Lower leg skin (tissue), 4 donors: ENCODE measurements around the gene STAM2. TPM values are rescaled to one million over a fixed set of nuclear protein-coding genes. Genes with fewer than 3 reads are reported as not detected.

Source experiments
- DNase-seq, 2 donors: peaks; one replicate each; pipeline ENCODE4 v3.0.0-alpha.2; 2019; ENCODE audit warnings: low spot score in 2 of 2
- H3K4me3 ChIP-seq: fragments of 200-600 bp; sonication (generic); 2 replicates; pipeline ENCODE4 v1.5.1; 2017; ENCODE audit warnings: mild to moderate bottlenecking, low read depth; ENCODE audit not compliant: poor library complexity, severe bottlenecking
- CTCF ChIP-seq, 3 donors: fragments of 450-650 bp; IDR thresholded peaks; one replicate each; pipeline ENCODE4 v1.5.1; 2016; ENCODE audit warnings: antibody characterized with exemption in 3 of 3, mild to moderate bottlenecking in 3 of 3, moderate library complexity in 2 of 3
- POLR2A ChIP-seq, 2 donors: fragments of 450-650 bp; IDR thresholded peaks; one replicate each; pipeline ENCODE4 v1.6.1; 2016 to 2017; ENCODE audit warnings: antibody characterized with exemption in 2 of 2, mild to moderate bottlenecking in 1 of 2, moderate library complexity in 1 of 2
- WGBS, 2 donors: methylation state at CpG; one replicate each; pipeline ENCODE4 v1.1.5; 2018; 5-methylcytosine and 5-hydroxymethylcytosine counted together
- intact Hi-C: fragments of 100-400 bp; cut with DNase I; formaldehyde crosslinking; loops from one replicate; pipeline ENCODE4 v1.15.0; 2023; ENCODE audit warnings: low total_unique reads
- total RNA-seq, 4 donors: library from RNA; depleted of rRNA; stranded (reverse); fragments of >200 nt; gene quantifications; one replicate each; pipeline ENCODE4 v1.1.0, GENCODE V29; 2016

STAM2 gene
- total RNA-seq, 4 donors from 2014 or later: 13.2 to 29.8 (median 24.4) TPM

- TF ChIP-seq POLR2A (IDR thresholded peaks at IDR 0.05): no peak
- no peak for TF ChIP-seq CTCF (IDR thresholded peaks at IDR 0.05)
- no peak overlapping the region for H3K4me3 ChIP-seq
- WGBS, 2 donors: 59% methylated on average over 6 of the region's 6 CpGs
- intact Hi-C loops: no loop called here
- no peak for DNase-seq
Measured at GRCh38 chr2:152083202-152083875, 92.2 kb downstream of the STAM2 start.

DNA sequence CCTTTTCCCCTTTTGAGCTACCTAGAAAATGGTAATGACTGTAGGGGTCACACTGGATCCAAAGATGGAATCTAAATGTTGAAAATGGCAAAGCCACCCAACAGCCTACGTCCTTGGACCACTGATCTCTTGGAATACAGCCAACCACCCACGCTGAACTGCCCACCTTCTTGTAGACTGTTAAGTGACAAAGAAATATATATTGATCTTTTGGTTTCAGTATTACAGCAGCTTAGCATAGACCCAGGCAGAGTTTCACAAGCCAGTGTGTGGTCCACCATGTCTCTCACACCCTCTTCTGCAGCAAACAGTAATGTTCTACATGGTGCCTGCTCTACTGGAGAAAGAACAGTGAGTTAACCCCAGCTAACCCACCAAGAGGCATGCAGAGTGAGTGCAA, 96.9 kb downstream of the STAM2 start:
- 84 to 89% methylated on average over 2 of the region's 2 CpGs for WGBS, 2 donors
- intact Hi-C loops: no loop called here
- no peak for TF ChIP-seq CTCF (IDR thresholded peaks at IDR 0.05)
- no peak for TF ChIP-seq POLR2A (IDR thresholded peaks at IDR 0.05)

DNA sequence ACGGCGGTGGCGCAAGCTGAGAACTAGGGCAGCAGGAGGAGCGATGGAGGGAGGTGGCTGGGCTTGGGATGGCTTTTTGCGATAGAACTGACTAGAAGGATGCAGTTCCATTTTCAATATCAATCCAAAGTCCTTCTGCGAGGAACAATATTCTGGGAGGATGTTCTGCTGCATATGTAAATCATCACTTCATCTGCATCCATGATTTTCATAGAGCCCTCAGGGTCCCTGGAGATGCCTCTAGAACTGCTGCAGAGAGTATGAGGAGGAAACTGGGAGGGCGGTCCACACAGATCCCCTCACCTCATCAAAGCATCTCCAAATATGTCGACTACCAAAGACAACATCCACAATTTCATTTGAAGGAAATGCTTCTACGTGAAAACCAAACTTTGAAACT, 97.5 kb downstream of the STAM2 start:
- H3K4me3 ChIP-seq: no peak overlapping the region
- TF ChIP-seq CTCF (IDR thresholded peaks at IDR 0.05) (no peak), POLR2A (IDR thresholded peaks at IDR 0.05) (no peak)
- intact Hi-C loops: no loop called here
- 93 to 96% methylated on average over 9 of the region's 9 CpGs for WGBS, 2 donors
- no peak for DNase-seq

More for the DNA sequence above, 96.9 kb downstream of the STAM2 start:
- no peak overlapping the region for H3K4me3 ChIP-seq
- DNase-seq: no peak

DNA sequence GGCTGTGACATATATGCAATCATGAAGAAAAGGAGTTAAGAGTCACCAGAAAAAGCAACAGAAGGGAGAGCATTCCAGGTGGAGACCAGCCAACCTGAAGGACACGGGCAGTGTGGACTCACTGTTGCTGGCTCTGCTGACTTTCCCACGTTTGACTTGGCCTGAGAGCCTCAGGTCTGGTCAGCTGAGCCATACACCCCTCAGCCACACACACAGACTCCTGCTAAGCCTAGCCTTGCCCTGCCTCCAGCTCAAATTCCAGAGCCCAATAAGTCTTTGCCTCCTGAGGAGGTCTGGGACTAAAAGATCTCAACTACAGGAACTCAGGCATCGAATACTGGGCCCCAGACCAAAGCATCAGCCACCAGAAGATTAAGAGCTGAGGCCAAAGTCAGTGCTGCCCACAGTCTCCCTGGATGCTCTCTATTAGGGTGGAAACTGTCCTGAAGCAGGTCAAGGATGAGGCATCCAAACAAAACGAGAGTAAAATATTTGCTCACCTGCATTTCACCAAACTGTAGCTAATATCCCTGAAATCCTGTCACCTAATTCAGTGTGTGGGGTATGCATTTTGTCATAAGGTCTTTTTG, 100.0 kb downstream of the STAM2 start:
- TF ChIP-seq POLR2A (IDR thresholded peaks at IDR 0.05) (no peak), CTCF (IDR thresholded peaks at IDR 0.05) (no peak)
- WGBS, 2 donors: 51 to 62% methylated on average over 4 of the region's 4 CpGs
- no peak for DNase-seq
- intact Hi-C loops: no loop called here
- H3K4me3 ChIP-seq: no peak overlapping the region

GRCh38 chr2:152072011-152072410, 103.6 kb downstream of the STAM2 start:
- no peak for TF ChIP-seq CTCF (IDR thresholded peaks at IDR 0.05)
- no peak for TF ChIP-seq POLR2A (IDR thresholded peaks at IDR 0.05)
- 87 to 88% methylated on average over 2 of the region's 2 CpGs for WGBS, 2 donors
- no peak overlapping the region for H3K4me3 ChIP-seq
- intact Hi-C loops: no loop called here
- DNase-seq: no peak
